MM.1S (cell line): ENCODE measurements around the gene ISY1.
"Not testable (repeated sequence)": the region's sequence is repeated elsewhere in the genome, so short reads cannot be mapped to it uniquely, and the experiment has no call there.

ENCODE experiments used
- EZH2 ChIP-seq: fragments of 300-600 bp; sonication (generic); optimal IDR thresholded peaks from 2 replicates; pipeline ENCODE3; 2017; ENCODE audit warnings: low read depth, mild to moderate bottlenecking, antibody characterized with exemption, low read length, mixed read lengths
- EZH2phosphoT487 ChIP-seq: fragments of 300-600 bp; sonication (generic); IDR thresholded peaks from 2 replicates; pipeline ENCODE4 v1.6.1; 2018; ENCODE audit warnings: antibody characterized with exemption, low read length
- TF ChIP-seq, protein P1 (sequence below): fragments of 300-600 bp; sonication (generic); IDR thresholded peaks from 2 replicates; pipeline ENCODE4 v1.5.1; 2016; ENCODE audit warnings: antibody characterized with exemption, low read length, mixed read lengths

- not testable (repeated sequence) for TF ChIP-seq EZH2, EZH2phosphoT487
- TF ChIP-seq, protein P1, sequence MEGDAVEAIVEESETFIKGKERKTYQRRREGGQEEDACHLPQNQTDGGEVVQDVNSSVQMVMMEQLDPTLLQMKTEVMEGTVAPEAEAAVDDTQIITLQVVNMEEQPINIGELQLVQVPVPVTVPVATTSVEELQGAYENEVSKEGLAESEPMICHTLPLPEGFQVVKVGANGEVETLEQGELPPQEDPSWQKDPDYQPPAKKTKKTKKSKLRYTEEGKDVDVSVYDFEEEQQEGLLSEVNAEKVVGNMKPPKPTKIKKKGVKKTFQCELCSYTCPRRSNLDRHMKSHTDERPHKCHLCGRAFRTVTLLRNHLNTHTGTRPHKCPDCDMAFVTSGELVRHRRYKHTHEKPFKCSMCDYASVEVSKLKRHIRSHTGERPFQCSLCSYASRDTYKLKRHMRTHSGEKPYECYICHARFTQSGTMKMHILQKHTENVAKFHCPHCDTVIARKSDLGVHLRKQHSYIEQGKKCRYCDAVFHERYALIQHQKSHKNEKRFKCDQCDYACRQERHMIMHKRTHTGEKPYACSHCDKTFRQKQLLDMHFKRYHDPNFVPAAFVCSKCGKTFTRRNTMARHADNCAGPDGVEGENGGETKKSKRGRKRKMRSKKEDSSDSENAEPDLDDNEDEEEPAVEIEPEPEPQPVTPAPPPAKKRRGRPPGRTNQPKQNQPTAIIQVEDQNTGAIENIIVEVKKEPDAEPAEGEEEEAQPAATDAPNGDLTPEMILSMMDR: not testable (repeated sequence)
Measured at GRCh38 chr3:129136275-129136674, 24.6 kb downstream of the ISY1 start.
